ENCODE results near the gene C1orf52. TPM values are rescaled to one million over a fixed set of nuclear protein-coding genes. Genes with fewer than 3 reads are reported as not detected.

C1orf52 gene
- total and polyA plus RNA-seq, 9 of the 15 experiments (the other 6 are each of a cell fraction or from before 2014, with no cell fraction given): 17.0 to 38.5 (median 33.0) TPM

DNA sequence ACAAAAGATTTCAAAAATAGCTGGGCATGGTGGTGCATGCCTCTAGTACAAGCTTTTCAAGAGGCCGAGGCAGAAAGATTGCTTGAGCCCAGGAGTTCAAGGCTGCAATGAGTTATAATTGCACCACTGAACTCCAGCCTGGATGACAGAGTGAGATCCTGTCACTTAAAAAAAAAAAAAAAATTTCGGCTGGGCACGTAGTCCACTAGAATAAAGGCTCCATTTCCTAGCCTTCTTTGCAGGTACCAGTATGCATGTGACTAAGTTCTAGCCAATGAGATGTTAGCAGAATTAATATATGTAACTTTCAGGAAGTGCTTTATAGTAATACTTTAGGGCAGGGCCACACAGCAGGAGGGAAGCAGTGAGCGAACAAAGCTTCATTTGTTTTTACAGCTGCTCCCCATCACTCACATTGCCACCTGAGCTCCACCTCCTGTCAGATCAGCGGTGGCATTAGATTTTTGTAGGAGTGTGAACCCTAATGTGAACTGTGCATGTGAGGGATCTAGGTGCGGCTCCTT, 29.8 kb downstream of the C1orf52 start:
- peak overlapping the region; percentile 66 for H2AFZ ChIP-seq (ENCODE audit: low read depth, low read length)

DNA sequence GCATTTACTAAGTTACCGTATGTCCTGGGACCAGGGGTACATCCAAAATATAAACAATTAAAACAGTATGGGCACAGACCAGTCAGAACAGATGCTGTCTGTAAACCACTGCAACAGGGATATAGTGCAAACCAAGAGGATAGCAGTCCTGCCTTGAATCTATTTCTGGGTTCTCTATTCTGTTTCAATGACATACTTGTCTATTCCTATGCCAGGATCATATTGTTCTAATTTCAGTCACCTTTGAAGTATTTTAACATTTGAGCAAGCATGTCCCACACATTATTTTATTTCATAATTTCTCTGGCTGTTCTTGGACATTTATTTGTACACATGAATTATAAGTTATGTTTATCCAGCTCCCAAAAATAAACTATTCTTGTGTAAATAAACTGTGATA, 30.5 kb downstream of the C1orf52 start:
- Histone ChIP-seq H3K9ac (ENCODE audit: insufficient read depth in 1 of 2, low read depth in 2 of 2, low read length in 2 of 2) (no peak overlapping the region), H3K79me2 (ENCODE audit: control insufficient read depth, insufficient read depth, low read length) (no peaks in the 10 kb centered on the region), H3K4me3 (no peak overlapping the region), H3K9me3 (replicated peaks; ENCODE audit: control insufficient read depth, insufficient read depth, low read depth, low read length) (no peaks in the 10 kb centered on the region), H4K20me1 (replicated peaks; ENCODE audit: control insufficient read depth, insufficient read depth, low read length) (no peaks in the 10 kb centered on the region), H3K36me3 (ENCODE audit: control insufficient read depth, insufficient read depth, low read length) (no peaks in the 10 kb centered on the region), H3K27me3 (ENCODE audit: control insufficient read depth in 2 of 2, insufficient read depth in 2 of 2, low read length in 2 of 2) (no peaks in the 10 kb centered on the region), H3K4me2 (ENCODE audit: insufficient read depth, low read length) (no peak overlapping the region), H3K27ac (ENCODE audit: extremely low read depth, low read depth, low read length) (no peak overlapping the region), H2AFZ (ENCODE audit: low read depth, low read length) (peak overlapping the region; percentile 66; the same call in 1 of the 2 replicates), H3K4me1 (replicated peaks in 1 of 2; ENCODE audit: control insufficient read depth in 2 of 2, insufficient read depth in 2 of 2, low read length in 2 of 2) (peaks cover 7 to 21% of the 10 kb centered on the region in 2 experiments), H3K9me1 (ENCODE audit: control insufficient read depth, insufficient read depth, low read length) (no peaks in the 10 kb centered on the region)
- DNase-seq (ENCODE audit: extremely low read depth in 1 of 4, low spot score in 3 of 4) (no peak), ATAC-seq (no peak), FAIRE-seq (no peak)
- ChIA-PET CTCF (ENCODE audit: low intra/inter-chr PET ratio) (no interaction called here), POLR2A (interaction anchor here (0.7 kb wide), 1 partner anchor 38 kb away, joined by 3 read pairs; no protein-coding TSS in a partner anchor)
- intact Hi-C loops (cut with micrococcal nuclease) (no loop called here), in situ Hi-C loops (cut with MboI) (no loop called here)
- no peak for TF ChIP-seq CREM (IDR thresholded peaks at IDR 0.05; ENCODE audit: low read depth)
- no peak for TF ChIP-seq PTRF (tag; IDR thresholded peaks at IDR 0.05)
- no peak for TF ChIP-seq ZNF12 (CRISPR knock-in tag; IDR thresholded peaks at IDR 0.05)
- TF ChIP-seq ASH1L (IDR thresholded peaks at IDR 0.05; ENCODE audit: borderline replicate concordance, low read depth, partially characterized antibody): no peak
- TF ChIP-seq, protein P1, sequence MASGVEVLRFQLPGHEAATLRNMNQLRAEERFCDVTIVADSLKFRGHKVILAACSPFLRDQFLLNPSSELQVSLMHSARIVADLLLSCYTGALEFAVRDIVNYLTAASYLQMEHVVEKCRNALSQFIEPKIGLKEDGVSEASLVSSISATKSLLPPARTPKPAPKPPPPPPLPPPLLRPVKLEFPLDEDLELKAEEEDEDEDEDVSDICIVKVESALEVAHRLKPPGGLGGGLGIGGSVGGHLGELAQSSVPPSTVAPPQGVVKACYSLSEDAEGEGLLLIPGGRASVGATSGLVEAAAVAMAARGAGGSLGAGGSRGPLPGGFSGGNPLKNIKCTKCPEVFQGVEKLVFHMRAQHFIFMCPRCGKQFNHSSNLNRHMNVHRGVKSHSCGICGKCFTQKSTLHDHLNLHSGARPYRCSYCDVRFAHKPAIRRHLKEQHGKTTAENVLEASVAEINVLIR (CRISPR knock-in tag; IDR thresholded peaks at IDR 0.05): no peak
- TF ChIP-seq CEBPG (CRISPR knock-in tag; IDR thresholded peaks at IDR 0.05): no peak
- TF ChIP-seq CEBPG (tag; conservative IDR thresholded peaks at IDR 0.05 in 1 of 2, IDR thresholded peaks at IDR 0.05 in 1 of 2): no peak
- no peak for TF ChIP-seq NCOR1 (IDR thresholded peaks at IDR 0.05)
- 84% methylated on average over 1 of the region's 1 CpG for WGBS (ENCODE audit: insufficient coverage, low coverage, missing lambda C conversion rate)
- BruUV-seq (replicated peaks): no TSS peak

More for the DNA sequence above, 29.8 kb downstream of the C1orf52 start:
- ChIA-PET POLR2A (interaction anchor here (0.6 to 1.9 kb wide), 4 partner anchors 10 to 60 kb away, joined by 3 to 14 read pairs (median 5); no protein-coding TSS in a partner anchor), CTCF (ENCODE audit: low intra/inter-chr PET ratio) (no interaction called here)
- intact Hi-C loops (cut with micrococcal nuclease) (no loop called here), in situ Hi-C loops (cut with MboI) (no loop called here)
- BruUV-seq (replicated peaks): no TSS peak
- H3K4me2 ChIP-seq (ENCODE audit: insufficient read depth, low read length): no peak overlapping the region
- no peaks in the 10 kb centered on the region for H3K36me3 ChIP-seq (ENCODE audit: control insufficient read depth, insufficient read depth, low read length)
- no peak for DNase-seq (ENCODE audit: extremely low read depth in 1 of 4, low spot score in 3 of 4)
- no peak overlapping the region for H3K27ac ChIP-seq (ENCODE audit: extremely low read depth, low read depth, low read length)
- no peaks in the 10 kb centered on the region for H3K79me2 ChIP-seq (ENCODE audit: control insufficient read depth, insufficient read depth, low read length)
- no peaks in the 10 kb centered on the region for H3K27me3 ChIP-seq (ENCODE audit: control insufficient read depth in 2 of 2, insufficient read depth in 2 of 2, low read length in 2 of 2)
- H3K4me1 ChIP-seq (replicated peaks in 1 of 2; ENCODE audit: control insufficient read depth in 2 of 2, insufficient read depth in 2 of 2, low read length in 2 of 2): peaks cover 7 to 15% of the 10 kb centered on the region in 2 experiments
- no peak overlapping the region for H3K9ac ChIP-seq (ENCODE audit: insufficient read depth in 1 of 2, low read depth in 2 of 2, low read length in 2 of 2)
- H4K20me1 ChIP-seq (replicated peaks; ENCODE audit: control insufficient read depth, insufficient read depth, low read length): no peaks in the 10 kb centered on the region
- WGBS (ENCODE audit: insufficient coverage, low coverage, missing lambda C conversion rate): 45% methylated on average over 6 of the region's 6 CpGs
- no peaks in the 10 kb centered on the region for H3K9me1 ChIP-seq (ENCODE audit: control insufficient read depth, insufficient read depth, low read length)
- no peak overlapping the region for H3K4me3 ChIP-seq
- TF ChIP-seq SPI1 (IDR thresholded peaks at IDR 0.05; ENCODE audit: borderline replicate concordance, low read depth, low read length): peak; percentile 54; the same call in 1 of the 2 replicates
- TF ChIP-seq ELF1 (tag; IDR thresholded peaks at IDR 0.05): peak; percentile 38; the same call in 1 of the 2 replicates
- TF ChIP-seq RAD51 (IDR thresholded peaks at IDR 0.05; ENCODE audit: borderline replicate concordance, low read depth): peak; percentile 39; the same call in 1 of the 2 replicates
- no peak for TF ChIP-seq U2AF2 (optimal IDR thresholded peaks at IDR 0.05; ENCODE audit: low read depth, low read length)
- no peak for FAIRE-seq
- H3K9me3 ChIP-seq (replicated peaks; ENCODE audit: control insufficient read depth, insufficient read depth, low read depth, low read length): no peaks in the 10 kb centered on the region
- peak; percentile 54 for ATAC-seq
